K562 treated with DMSO at 1 percent for 12 hours (cell line): ENCODE results near the gene STEAP1. TPM values are rescaled to one million over a fixed set of nuclear protein-coding genes. Genes with fewer than 3 reads are reported as not detected.

Experiments
- total RNA-seq: library from RNA; unstranded; fragments of 300-600 nt; gene quantifications from 2 replicates; pipeline ENCODE4 v1.2.3, GENCODE V29; 2022; ENCODE audit not compliant: insufficient read depth

The STEAP1 gene
- total RNA-seq = 1.0 and 2.1 TPM in 2 replicates

GRCh38 chr7:90153943-90154771 lies at the start of gene STEAP1:
Gene STEAP1, plus strand, starts transcription at chr7:90154469. Its CDS starts 5,320 bp downstream, at chr7:90159789.

GRCh38 chr7:90211391-90212148 lies 57.3 kb downstream of the STEAP1 start, which contains the start of gene STEAP2:
Gene STEAP2, plus strand, starts transcription at chr7:90211740. Its CDS starts 13,343 bp downstream, at chr7:90225083.

Other genes starting within 250 kb of the STEAP1 start
- gene STEAP2, start 57.3 kb downstream of the STEAP1 start, total RNA-seq = not detected in 2 replicates
- gene CFAP69, start 90.7 kb downstream of the STEAP1 start, total RNA-seq = 0.64 TPM in 1 of 2 replicates, not detected in the other
- not detected in 2 replicates for gene FAM237B, start 166.8 kb downstream of the STEAP1 start, total RNA-seq
- gene GTPBP10, start 192.2 kb downstream of the STEAP1 start, total RNA-seq = 12.9 and 13.1 TPM in 2 replicates
- gene CLDN12, start 249.0 kb downstream of the STEAP1 start, total RNA-seq = 5.7 and 17.6 TPM in 2 replicates